GM06990 (cell line): ENCODE measurements around the gene STXBP4.
"Not testable (repeated sequence)": the region's sequence is repeated elsewhere in the genome, so short reads cannot be mapped to it uniquely, and the experiment has no call there.

ENCODE experiments used
- DNase-seq: peaks from one replicate; pipeline ENCODE4 v3.0.0-alpha.2; 2011; ENCODE audit not compliant: insufficient read length; ENCODE audit errors: extremely low read depth
- H3K27me3 ChIP-seq: replicated peaks from 2 replicates; pipeline ENCODE4 v1.6.0; 2011; ENCODE audit warnings: low read length; ENCODE audit not compliant: control insufficient read depth, insufficient read depth
- H3K36me3 ChIP-seq: 2 replicates; pipeline ENCODE4 v1.5.1; 2011; ENCODE audit warnings: low read length; ENCODE audit not compliant: control insufficient read depth, insufficient read depth
- H3K4me3 ChIP-seq: replicated peaks from 2 replicates; pipeline ENCODE4 v1.5.1; 2011; ENCODE audit warnings: low read depth, mild to moderate bottlenecking, control low read depth, low read length
- CTCF ChIP-seq: IDR thresholded peaks from 2 replicates; pipeline ENCODE4 v1.5.1; 2011; ENCODE audit warnings: low read length, control low read depth, mild to moderate bottlenecking, inconsistent platforms; ENCODE audit not compliant: insufficient read depth, poor library complexity, severe bottlenecking

Gene STXBP4

GRCh38 chr17:55067697-55068439 lies 99.3 kb downstream of the STXBP4 start:
- H3K4me3 ChIP-seq, result no peak overlapping the region
- TF ChIP-seq CTCF, result no peak
- DNase-seq, result no peak

GRCh38 chr17:55068862-55069811 lies 100.6 kb downstream of the STXBP4 start:
- no peaks in the 10 kb centered on the region for H3K36me3 ChIP-seq
- H3K27me3 ChIP-seq, result no peaks in the 10 kb centered on the region
- H3K4me3 ChIP-seq, result no peak overlapping the region
- no peak for TF ChIP-seq CTCF
- DNase-seq, result no peak

More at GRCh38 chr17:55067697-55068439, 99.3 kb downstream of the STXBP4 start:
- Histone ChIP-seq H3K27me3 (no peaks in the 10 kb centered on the region), H3K36me3 (no peaks in the 10 kb centered on the region)

- DNase-seq, result no peak
- Histone ChIP-seq H3K36me3 (no peaks in the 10 kb centered on the region), H3K27me3 (no peaks in the 10 kb centered on the region), H3K4me3 (no peak overlapping the region)
- no peak for TF ChIP-seq CTCF
These were observed 101.5 kb downstream of the STXBP4 start for GRCh38 chr17:55069983-55070529.

- H3K4me3 ChIP-seq, result no peak overlapping the region
- H3K27me3 ChIP-seq, result no peaks in the 10 kb centered on the region
These were observed 104.3 kb downstream of the STXBP4 start for GRCh38 chr17:55072898-55073297.

GRCh38 chr17:55073467-55073866 lies 104.9 kb downstream of the STXBP4 start:
- H3K36me3 ChIP-seq, DNase-seq, H3K4me3 ChIP-seq, H3K27me3 ChIP-seq: not testable (repeated sequence)

More at GRCh38 chr17:55072898-55073297, 104.3 kb downstream of the STXBP4 start:
- H3K36me3 ChIP-seq, result no peaks in the 10 kb centered on the region
- no peak for TF ChIP-seq CTCF
- DNase-seq, result no peak

GRCh38 chr17:55081559-55081958 lies 113.0 kb downstream of the STXBP4 start:
- no peak for DNase-seq
- H3K27me3 ChIP-seq, result no peaks in the 10 kb centered on the region
- no peaks in the 10 kb centered on the region for H3K36me3 ChIP-seq
- H3K4me3 ChIP-seq, result no peak overlapping the region
- no peak for TF ChIP-seq CTCF
